Stomach (tissue), 9 donors: Measurements from ENCODE around the gene CHST11. TPM values are rescaled to one million over a fixed set of nuclear protein-coding genes. Genes with fewer than 3 reads are reported as not detected.

Source experiments
- DNase-seq, 2 donors: peaks; one replicate each; pipeline versions ENCODE4 v3.0.0 to v3.0.0-alpha.2; 2013 to 2019
- H3K27ac ChIP-seq, 5 donors: fragments of 200-600 bp in 4 of 5; sonication (generic) in 4 of 5; one replicate each; pipeline ENCODE4 v1.5.1; 2013 to 2019; ENCODE audit warnings: mild to moderate bottlenecking in 1 of 5, moderate library complexity in 1 of 5
- H3K27me3 ChIP-seq, 3 donors: fragments of 200-600 bp; sonication (generic); one replicate each; pipeline ENCODE4 v1.5.1; 2017 to 2019; ENCODE audit warnings: mixed run types in 1 of 3
- H3K36me3 ChIP-seq, 4 donors: fragments of 200-600 bp; sonication (generic); 1 replicate in 3 of 4; 2 replicates in 1 of 4; pipeline ENCODE4 v1.5.1; 2016 to 2019
- H3K4me1 ChIP-seq, 4 donors: fragments of 200-600 bp; sonication (generic); one replicate each; pipeline ENCODE4 v1.5.1; 2016 to 2019
- H3K4me3 ChIP-seq, 4 donors: fragments of 200-600 bp; sonication (generic) in 3 of 4; one replicate each; pipeline ENCODE4 v1.5.1; 2016 to 2019; ENCODE audit warnings: mild to moderate bottlenecking in 1 of 4
- H3K9me3 ChIP-seq, 4 donors: fragments of 200-600 bp; sonication (generic); one replicate each; pipeline ENCODE4 v1.5.1; 2016 to 2019
- CTCF ChIP-seq, 7 experiments: fragments of 450-650 bp in 4 of 7; fragments of 200-600 bp in 3 of 7; sonication (generic) in 3 of 7; IDR thresholded peaks; one replicate each; pipeline ENCODE4 v1.5.1; 2016 to 2019; ENCODE audit warnings: antibody characterized with exemption in 7 of 7, control low read depth in 2 of 7, mild to moderate bottlenecking in 1 of 7
- EP300 ChIP-seq: sonication (generic); formaldehyde crosslinking; IDR thresholded peaks from one replicate; pipeline ENCODE4 v1.6.1; 2017; ENCODE audit warnings: antibody characterized with exemption
- POLR2A ChIP-seq, 4 donors: fragments of 450-650 bp; IDR thresholded peaks; one replicate each; pipeline ENCODE4 v1.6.1; 2016; ENCODE audit warnings: antibody characterized with exemption in 4 of 4, control low read depth in 2 of 4, mild to moderate bottlenecking in 1 of 4, moderate library complexity in 1 of 4
- POLR2AphosphoS5 ChIP-seq, 3 donors: sonication (generic); formaldehyde crosslinking; IDR thresholded peaks; one replicate each; pipeline ENCODE4 v1.6.1; 2016; ENCODE audit warnings: antibody characterized with exemption in 3 of 3
- WGBS, 5 donors: extraction: QIAGEN DNeasy Blood & Tissue Kit in 3 of 5; methylation state at CpG; one replicate each; pipeline versions ENCODE4 v1.1.5 to v1.1.7; 2013 to 2018; 5-methylcytosine and 5-hydroxymethylcytosine counted together
- intact Hi-C: fragments of 100-400 bp; cut with DNase I; formaldehyde crosslinking; loops from one replicate; pipeline ENCODE4 v1.15.1; 2023; ENCODE audit warnings: low total_unique reads
- polyA plus RNA-seq, 3 donors: library from polyadenylated mRNA; stranded (reverse); fragments of 200-250 nt; gene quantifications; one replicate each; pipeline ENCODE4 v1.2.3, GENCODE V29; 2013
- total RNA-seq, 5 donors: library from RNA; depleted of rRNA; stranded (reverse); fragments of >200 nt; gene quantifications; one replicate each; pipeline versions ENCODE4 v1.1.0 to v1.2.3, GENCODE V29; 2014 to 2016
- donor health status: healthy with polysubstance abuse.
- donor health status: Bipolar disorder and iron deficiency.
- donor health status: healthy.

Gene CHST11
- total and polyA plus RNA-seq, 8 donors: 2.3 to 192 (median 18.6) TPM

- Histone ChIP-seq H3K4me3 (no peak overlapping the region), H3K27ac (peak overlapping the region in 4 of 5 donors; percentile 48 to 84 (median 78)), H3K9me3 (no peaks in the 10 kb centered on the region), H3K27me3 (no peaks in the 10 kb centered on the region), H3K4me1 (peaks cover 52 to 81% (median 73%) of the 10 kb centered on the region in 4 donors), H3K36me3 (no peaks in the 10 kb centered on the region)
- intact Hi-C loops: no loop called here
- 61 to 70% (median 63%) methylated on average over 8 of the region's 8 CpGs for WGBS, 5 donors
- no peak for DNase-seq
- TF ChIP-seq EP300 (no peak), POLR2A (IDR thresholded peaks at IDR 0.05) (no peak), POLR2AphosphoS5 (IDR thresholded peaks at IDR 0.05) (no peak), CTCF (IDR thresholded peaks at IDR 0.05) (no peak)
These were observed 215.3 kb downstream of the CHST11 start for GRCh38 chr12:104672096-104672445.

- no peaks in the 10 kb centered on the region for H3K9me3 ChIP-seq
- no peaks in the 10 kb centered on the region for H3K36me3 ChIP-seq
- peak overlapping the region in 4 of 5 donors; percentile 48 to 84 (median 78) for H3K27ac ChIP-seq
- H3K27me3 ChIP-seq: no peaks in the 10 kb centered on the region
- DNase-seq: no peak
- peaks cover 57 to 81% (median 70%) of the 10 kb centered on the region in 4 donors for H3K4me1 ChIP-seq
- 64 to 83% (median 75%) methylated on average over 9 to 10 of the region's 10 CpGs for WGBS, 5 donors
- intact Hi-C loops: no loop called here
- no peak overlapping the region for H3K4me3 ChIP-seq
- peak in 1 of 3 donors; percentile 30 for TF ChIP-seq POLR2AphosphoS5 (IDR thresholded peaks at IDR 0.05)
- TF ChIP-seq EP300: no peak
- no peak for TF ChIP-seq POLR2A (IDR thresholded peaks at IDR 0.05)
- TF ChIP-seq CTCF (IDR thresholded peaks at IDR 0.05): no peak
These were observed 215.9 kb downstream of the CHST11 start for GRCh38 chr12:104672501-104673265.

- peaks cover 56 to 81% (median 65%) of the 10 kb centered on the region in 4 donors for H3K4me1 ChIP-seq
- TF ChIP-seq POLR2A (IDR thresholded peaks at IDR 0.05): no peak
- no peak for TF ChIP-seq CTCF (IDR thresholded peaks at IDR 0.05)
- no peak for TF ChIP-seq EP300
- TF ChIP-seq POLR2AphosphoS5 (IDR thresholded peaks at IDR 0.05): no peak
- H3K27ac ChIP-seq: peak overlapping the region in 4 of 5 donors; percentile 10 to 84 (median 50)
- no peaks in the 10 kb centered on the region for H3K9me3 ChIP-seq
- intact Hi-C loops: no loop called here
- H3K27me3 ChIP-seq: no peaks in the 10 kb centered on the region
- no peak for DNase-seq
- H3K36me3 ChIP-seq: no peaks in the 10 kb centered on the region
- H3K4me3 ChIP-seq: no peak overlapping the region
- WGBS, 5 donors: 68 to 98% (median 93%) methylated on average over 1 of the region's 1 CpG
These were observed 216.5 kb downstream of the CHST11 start for GRCh38 chr12:104673294-104673693.

- 35 to 73% (median 42%) methylated on average over 15 of the region's 15 CpGs for WGBS, 5 donors
- intact Hi-C loops: no loop called here
These were observed 217.1 kb downstream of the CHST11 start for GRCh38 chr12:104673696-104674482.

More at GRCh38 chr12:104673696-104674482, 217.1 kb downstream of the CHST11 start:
- no peaks in the 10 kb centered on the region for H3K36me3 ChIP-seq
- H3K27me3 ChIP-seq: no peaks in the 10 kb centered on the region
- H3K4me1 ChIP-seq: peaks cover 51 to 79% (median 59%) of the 10 kb centered on the region in 4 donors
- no peaks in the 10 kb centered on the region for H3K9me3 ChIP-seq
- no peak overlapping the region for H3K4me3 ChIP-seq
- DNase-seq: no peak
- TF ChIP-seq CTCF (IDR thresholded peaks at IDR 0.05): no peak
- no peak for TF ChIP-seq POLR2A (IDR thresholded peaks at IDR 0.05)
- peak in 2 of 3 donors; percentile 32 to 38 for TF ChIP-seq POLR2AphosphoS5 (IDR thresholded peaks at IDR 0.05)
- H3K27ac ChIP-seq: peak overlapping the region in 3 of 5 donors; percentile 26 to 84 (median 74)
